DND-41 (cell line): ENCODE data around the gene EFHD2.

Source experiments
- ATAC-seq: fragments of 200-7000 bp; cut with Tn5 transposase; 3 replicates; pipeline ENCODE4 v1.9.1; 2021; ENCODE audit warnings: low read depth; ENCODE audit not compliant: insufficient read depth
- DNase-seq: peaks from one replicate; pipeline ENCODE4 v3.0.0-alpha.2; 2020
- H2AFZ ChIP-seq: 2 replicates; pipeline ENCODE4 v1.6.0; 2012; ENCODE audit warnings: low read depth, low read length
- H3K27ac ChIP-seq: 2 replicates; pipeline ENCODE4 v1.5.1; 2012; ENCODE audit warnings: low read length, inconsistent platforms
- H3K27me3 ChIP-seq: fragments of 200-600 bp; sonication (generic); 2 replicates; pipeline ENCODE4 v1.6.0; 2012; ENCODE audit warnings: low read length, mild to moderate bottlenecking, inconsistent platforms; ENCODE audit not compliant: insufficient read depth, poor library complexity
- H3K36me3 ChIP-seq: 2 replicates; pipeline ENCODE4 v1.5.1; 2012; ENCODE audit warnings: low read length, inconsistent platforms; ENCODE audit not compliant: insufficient read depth
- H3K4me1 ChIP-seq: 2 replicates; pipeline ENCODE4 v1.5.1; 2012; ENCODE audit warnings: mild to moderate bottlenecking, low read length; ENCODE audit not compliant: insufficient read depth
- H3K4me2 ChIP-seq: 2 replicates; pipeline ENCODE4 v1.6.0; 2012; ENCODE audit warnings: mild to moderate bottlenecking, moderate library complexity, low read length, inconsistent platforms; ENCODE audit not compliant: insufficient read depth
- H3K4me3 ChIP-seq, 2 experiments: fragments of 200-600 bp in 1 of 2; shearing (Covaris generic) in 1 of 2; 2 replicates each; pipeline ENCODE4 v1.5.1; 2012 to 2016; ENCODE audit warnings: inconsistent platforms in 2 of 2, low read length in 2 of 2, mild to moderate bottlenecking in 2 of 2, low read depth in 1 of 2, moderate library complexity in 1 of 2
- H3K79me2 ChIP-seq: 2 replicates; pipeline ENCODE4 v1.6.0; 2012; ENCODE audit warnings: low read length, inconsistent platforms; ENCODE audit not compliant: insufficient read depth
- H3K9ac ChIP-seq: 2 replicates; pipeline ENCODE4 v1.6.0; 2012; ENCODE audit warnings: low read depth, mild to moderate bottlenecking, inconsistent platforms, low read length, moderate library complexity
- H3K9me3 ChIP-seq: 2 replicates; pipeline ENCODE4 v1.5.1; 2012; ENCODE audit warnings: low read length, moderate library complexity, mild to moderate bottlenecking, inconsistent platforms; ENCODE audit not compliant: insufficient read depth, severe bottlenecking
- H4K20me1 ChIP-seq: 2 replicates; pipeline ENCODE4 v1.6.0; 2012; ENCODE audit warnings: low read length; ENCODE audit not compliant: insufficient read depth
- EZH2 ChIP-seq: IDR thresholded peaks from 3 replicates; pipeline ENCODE4 v1.6.1; 2012; ENCODE audit warnings: borderline replicate concordance, low read depth, mild to moderate bottlenecking, moderate library complexity, low read length, inconsistent platforms; ENCODE audit not compliant: severe bottlenecking
- TF ChIP-seq, protein P1 (sequence below): IDR thresholded peaks from 2 replicates; pipeline ENCODE4 v1.5.1; 2012; ENCODE audit warnings: borderline replicate concordance, low read length, moderate library complexity, mild to moderate bottlenecking; ENCODE audit not compliant: poor library complexity, severe bottlenecking; ENCODE audit errors: extremely low read depth

EFHD2 gene

DNA sequence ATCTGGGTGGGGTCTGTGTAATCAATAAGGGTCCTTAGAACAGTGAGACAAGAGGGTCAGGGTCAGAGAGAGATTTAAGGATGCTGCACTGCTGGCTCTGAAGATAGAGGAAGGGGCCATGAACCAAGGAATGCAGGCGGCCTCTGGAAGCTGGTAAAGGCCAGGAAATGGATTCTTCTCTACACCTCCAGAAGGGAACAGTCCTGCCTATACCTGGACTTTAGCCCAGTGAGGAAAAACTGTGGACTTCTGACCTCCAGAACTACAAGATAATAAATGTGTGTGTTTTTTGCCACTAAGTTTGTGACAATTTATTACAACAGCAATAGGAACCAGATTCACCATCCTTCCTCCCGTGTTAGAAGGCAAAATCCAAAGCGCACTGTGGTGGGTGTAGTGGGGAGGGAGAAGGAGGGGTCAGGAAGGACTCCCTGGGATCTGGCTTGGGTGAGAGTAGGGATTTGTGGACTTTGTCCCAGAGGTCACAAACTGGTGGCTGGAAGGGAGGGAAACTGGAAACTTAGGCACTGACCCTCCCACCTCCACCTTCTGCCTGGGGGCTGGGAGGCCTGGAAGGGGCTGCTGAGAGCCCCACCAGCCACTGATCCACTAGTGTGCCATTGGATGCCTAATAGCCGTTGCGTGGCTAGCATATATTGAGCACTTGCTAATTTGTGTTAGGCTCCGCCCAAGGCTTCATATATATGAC, 41.5 kb downstream of the EFHD2 start:
- DNase-seq (no peak), ATAC-seq (no peak)
- Histone ChIP-seq H2AFZ (no peak overlapping the region), H3K27me3 (no peaks in the 10 kb centered on the region), H3K9me3 (no peaks in the 10 kb centered on the region), H3K79me2 (no peaks in the 10 kb centered on the region), H3K4me1 (no peaks in the 10 kb centered on the region), H3K4me2 (no peak overlapping the region), H3K9ac (no peak overlapping the region), H3K36me3 (no peaks in the 10 kb centered on the region), H3K27ac (no peak overlapping the region), H4K20me1 (no peaks in the 10 kb centered on the region; the same call in 1 of the 2 replicates), H3K4me3 (no peak overlapping the region)
- no peak for TF ChIP-seq EZH2
- TF ChIP-seq, protein P1, sequence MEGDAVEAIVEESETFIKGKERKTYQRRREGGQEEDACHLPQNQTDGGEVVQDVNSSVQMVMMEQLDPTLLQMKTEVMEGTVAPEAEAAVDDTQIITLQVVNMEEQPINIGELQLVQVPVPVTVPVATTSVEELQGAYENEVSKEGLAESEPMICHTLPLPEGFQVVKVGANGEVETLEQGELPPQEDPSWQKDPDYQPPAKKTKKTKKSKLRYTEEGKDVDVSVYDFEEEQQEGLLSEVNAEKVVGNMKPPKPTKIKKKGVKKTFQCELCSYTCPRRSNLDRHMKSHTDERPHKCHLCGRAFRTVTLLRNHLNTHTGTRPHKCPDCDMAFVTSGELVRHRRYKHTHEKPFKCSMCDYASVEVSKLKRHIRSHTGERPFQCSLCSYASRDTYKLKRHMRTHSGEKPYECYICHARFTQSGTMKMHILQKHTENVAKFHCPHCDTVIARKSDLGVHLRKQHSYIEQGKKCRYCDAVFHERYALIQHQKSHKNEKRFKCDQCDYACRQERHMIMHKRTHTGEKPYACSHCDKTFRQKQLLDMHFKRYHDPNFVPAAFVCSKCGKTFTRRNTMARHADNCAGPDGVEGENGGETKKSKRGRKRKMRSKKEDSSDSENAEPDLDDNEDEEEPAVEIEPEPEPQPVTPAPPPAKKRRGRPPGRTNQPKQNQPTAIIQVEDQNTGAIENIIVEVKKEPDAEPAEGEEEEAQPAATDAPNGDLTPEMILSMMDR: no peak

DNA sequence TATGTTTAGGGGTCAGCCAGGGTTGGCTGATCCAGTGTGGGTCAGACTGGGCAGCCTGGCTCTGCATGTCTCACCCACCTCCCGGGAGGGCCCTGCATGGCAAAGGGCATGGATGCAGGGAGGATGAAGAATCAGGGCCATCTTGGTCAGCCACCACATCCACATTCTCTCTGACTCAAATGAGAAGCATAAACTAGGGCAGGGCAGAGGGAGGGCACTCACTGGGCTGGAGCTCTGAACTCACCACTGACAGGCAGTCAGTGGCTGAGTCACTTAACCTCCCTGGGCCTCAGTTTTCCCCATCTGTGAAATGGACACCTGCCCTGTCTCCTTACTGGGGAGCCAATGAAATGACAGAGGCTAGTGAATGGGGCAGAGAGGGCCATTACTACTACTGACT, 42.5 kb downstream of the EFHD2 start:
- DNase-seq: no peak

DNA sequence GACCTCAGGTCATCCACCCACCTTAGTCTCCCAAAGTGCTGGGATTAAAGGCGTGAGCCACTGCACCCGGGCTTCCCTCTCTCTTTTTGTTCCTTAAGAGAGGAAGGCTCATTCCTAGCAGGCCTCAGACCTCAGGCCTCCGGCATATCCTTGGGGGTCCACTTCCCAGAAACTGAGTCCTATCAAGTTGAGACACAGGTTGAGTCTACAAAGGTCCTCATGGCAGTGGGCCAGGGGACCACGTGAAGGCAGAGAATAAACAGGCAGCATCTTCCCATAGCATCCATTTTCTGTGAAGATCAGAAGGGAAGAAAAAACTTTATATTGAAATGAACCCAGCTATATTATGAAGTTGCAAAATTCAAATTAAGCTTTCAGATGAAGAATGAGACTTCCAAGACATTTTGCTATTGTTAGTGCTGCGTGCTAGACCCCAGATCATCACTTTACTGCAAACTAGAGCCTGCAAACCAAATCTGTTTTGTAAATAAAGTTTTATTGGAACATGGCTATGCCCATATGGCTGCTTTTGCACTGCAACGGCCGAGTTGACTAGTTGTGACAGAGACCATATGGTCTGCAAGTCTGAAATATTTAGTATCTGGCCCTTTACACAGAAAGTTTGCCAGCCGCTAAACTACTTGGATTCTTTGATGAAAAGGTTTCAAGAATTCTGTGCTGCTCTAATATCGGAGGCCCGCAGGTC, 43.3 kb downstream of the EFHD2 start:
- Histone ChIP-seq H3K9me3 (no peaks in the 10 kb centered on the region), H4K20me1 (no peaks in the 10 kb centered on the region; the same call in 1 of the 2 replicates), H3K79me2 (no peaks in the 10 kb centered on the region), H2AFZ (no peak overlapping the region), H3K27me3 (no peaks in the 10 kb centered on the region), H3K27ac (no peak overlapping the region), H3K4me3 (no peak overlapping the region), H3K4me1 (no peaks in the 10 kb centered on the region), H3K36me3 (no peaks in the 10 kb centered on the region), H3K9ac (no peak overlapping the region), H3K4me2 (no peak overlapping the region)
- DNase-seq (no peak), ATAC-seq (no peak)
- no peak for TF ChIP-seq EZH2
- TF ChIP-seq, protein P1: no peak

More for the DNA sequence above, 42.5 kb downstream of the EFHD2 start:
- no peaks in the 10 kb centered on the region for H3K36me3 ChIP-seq
- H4K20me1 ChIP-seq: no peaks in the 10 kb centered on the region; the same call in 1 of the 2 replicates
- H3K4me1 ChIP-seq: no peaks in the 10 kb centered on the region
- no peak overlapping the region for H3K27ac ChIP-seq
- TF ChIP-seq, protein P1: no peak
- no peak overlapping the region for H3K9ac ChIP-seq
- no peak overlapping the region for H2AFZ ChIP-seq
- H3K4me3 ChIP-seq: no peak overlapping the region
- no peaks in the 10 kb centered on the region for H3K27me3 ChIP-seq
- H3K79me2 ChIP-seq: no peaks in the 10 kb centered on the region
- H3K4me2 ChIP-seq: no peak overlapping the region
- H3K9me3 ChIP-seq: no peaks in the 10 kb centered on the region
- no peak for ATAC-seq
